Esophagus squamous epithelium (tissue), 4 donors: ENCODE results near the gene TM4SF5.

Experiments used
- CTCF ChIP-seq, 6 experiments: fragments of 450-650 bp in 4 of 6; fragments of 200-600 bp in 2 of 6; sonication (generic) in 2 of 6; IDR thresholded peaks; one replicate each; pipeline ENCODE4 v1.5.1; 2016 to 2019; ENCODE audit warnings: antibody characterized with exemption in 6 of 6, mild to moderate bottlenecking in 4 of 6, moderate library complexity in 4 of 6
- POLR2A ChIP-seq, 4 donors: fragments of 450-650 bp; IDR thresholded peaks; one replicate each; pipeline ENCODE4 v1.6.1; 2017; ENCODE audit warnings: antibody characterized with exemption in 4 of 4, mild to moderate bottlenecking in 4 of 4, moderate library complexity in 3 of 4

- TF ChIP-seq CTCF (IDR thresholded peaks at IDR 0.05) (no peak), POLR2A (IDR thresholded peaks at IDR 0.05) (no peak)
Measured at GRCh38 chr17:4785311-4786105, 13.8 kb downstream of the TM4SF5 start.
